ENCODE results near the gene B3GNT8.
"Not testable (repeated sequence)": the region's sequence is repeated elsewhere in the genome, so short reads cannot be mapped to it uniquely, and the experiment has no call there.

The B3GNT8 gene

DNA sequence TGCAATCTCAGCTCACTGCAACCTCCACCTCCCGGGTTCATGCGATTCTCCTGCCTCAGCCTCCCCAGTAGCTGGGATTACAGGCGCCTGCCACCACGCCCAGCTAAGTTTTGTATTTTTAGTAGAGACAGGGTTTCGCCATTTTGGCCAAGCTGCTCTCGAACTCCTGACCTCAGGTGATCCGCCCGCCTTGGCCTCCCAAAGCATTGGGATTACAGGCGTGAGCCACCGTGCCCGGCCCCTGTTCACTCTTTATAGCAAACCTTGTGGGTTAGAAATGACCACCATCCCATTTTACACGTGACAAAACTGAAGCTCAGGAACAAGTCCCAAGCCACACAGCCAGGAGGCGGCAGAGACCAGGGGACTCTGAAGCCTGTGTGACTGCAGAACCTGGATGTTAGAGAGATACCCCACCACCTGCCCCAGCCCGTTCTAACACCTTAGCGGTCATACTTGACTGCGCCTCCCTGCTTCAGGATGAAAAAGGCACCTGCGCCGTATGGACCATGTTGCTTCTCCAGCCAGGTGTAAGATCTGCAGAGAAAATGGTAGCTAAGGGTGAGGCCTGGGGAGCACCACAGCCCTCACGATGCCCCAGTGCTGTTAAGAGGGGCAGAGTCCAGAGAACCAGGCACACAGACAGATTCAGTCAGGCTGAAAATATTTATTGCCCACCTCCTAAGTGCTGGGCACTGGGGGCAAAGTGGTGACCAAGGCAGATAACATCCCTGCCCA is 8.9 kb upstream of the B3GNT8 start:
- no peak for FAIRE-seq

DNA sequence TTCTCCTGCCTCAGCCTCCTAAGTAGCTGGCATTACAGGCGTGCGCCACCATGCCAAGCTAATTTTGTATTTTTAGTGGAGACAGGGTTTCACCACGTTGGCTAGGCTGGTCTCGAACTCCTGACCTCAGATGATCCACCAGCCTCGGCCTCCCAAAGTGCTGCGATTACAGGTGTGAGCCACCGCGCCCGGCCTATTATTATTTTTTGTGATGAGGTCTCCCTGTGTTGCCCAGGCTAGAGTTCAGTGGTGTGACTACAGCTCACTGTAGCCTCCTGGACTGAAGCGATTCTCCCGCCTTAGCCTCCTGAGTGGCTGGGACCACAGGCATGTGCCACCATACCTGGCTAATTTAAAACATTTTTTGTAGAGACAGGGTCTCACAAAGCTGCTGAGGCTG is 8.2 kb upstream of the B3GNT8 start:
- not testable (repeated sequence) for FAIRE-seq

DNA sequence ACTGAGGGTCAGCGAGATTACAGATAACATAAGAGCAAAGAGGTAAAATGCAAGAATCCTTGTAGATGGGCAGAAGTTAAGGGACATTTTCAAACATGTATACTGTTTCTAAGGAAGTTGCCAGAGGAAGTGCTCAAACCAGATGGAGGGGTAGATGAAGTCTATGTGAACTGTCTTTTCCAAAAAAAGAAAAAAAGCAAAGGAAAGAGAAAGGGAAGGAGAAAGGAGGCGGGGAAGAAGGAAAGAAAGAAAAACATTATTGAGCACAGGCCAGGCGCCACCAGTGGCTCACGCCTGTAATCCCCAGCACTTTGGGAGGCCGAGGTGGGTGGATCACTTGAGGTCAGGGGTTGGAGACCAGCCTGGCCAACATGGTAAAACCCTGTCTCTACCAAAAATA is 7.3 kb upstream of the B3GNT8 start:
- FAIRE-seq: no peak

DNA sequence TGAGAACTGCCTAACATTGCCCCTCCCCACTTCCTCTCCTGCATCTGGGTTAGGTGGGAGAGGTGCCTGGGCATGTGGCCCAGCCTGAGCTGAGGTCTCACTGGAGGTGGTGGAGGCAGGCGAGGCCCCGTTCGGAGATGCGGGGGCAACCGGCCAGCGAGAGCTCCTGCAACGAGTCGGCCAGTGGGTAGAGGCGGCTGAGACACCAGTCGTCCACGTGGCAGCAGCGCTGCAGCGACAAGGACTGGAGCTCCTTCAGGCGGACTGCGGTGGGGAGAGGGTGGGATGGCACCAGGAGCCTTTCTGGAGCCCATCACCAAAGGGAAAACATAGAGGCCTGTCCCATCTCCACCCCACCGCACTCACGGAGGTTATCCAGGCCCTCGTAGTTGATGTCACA is 6.0 kb upstream of the B3GNT8 start:
- no peak for FAIRE-seq

DNA sequence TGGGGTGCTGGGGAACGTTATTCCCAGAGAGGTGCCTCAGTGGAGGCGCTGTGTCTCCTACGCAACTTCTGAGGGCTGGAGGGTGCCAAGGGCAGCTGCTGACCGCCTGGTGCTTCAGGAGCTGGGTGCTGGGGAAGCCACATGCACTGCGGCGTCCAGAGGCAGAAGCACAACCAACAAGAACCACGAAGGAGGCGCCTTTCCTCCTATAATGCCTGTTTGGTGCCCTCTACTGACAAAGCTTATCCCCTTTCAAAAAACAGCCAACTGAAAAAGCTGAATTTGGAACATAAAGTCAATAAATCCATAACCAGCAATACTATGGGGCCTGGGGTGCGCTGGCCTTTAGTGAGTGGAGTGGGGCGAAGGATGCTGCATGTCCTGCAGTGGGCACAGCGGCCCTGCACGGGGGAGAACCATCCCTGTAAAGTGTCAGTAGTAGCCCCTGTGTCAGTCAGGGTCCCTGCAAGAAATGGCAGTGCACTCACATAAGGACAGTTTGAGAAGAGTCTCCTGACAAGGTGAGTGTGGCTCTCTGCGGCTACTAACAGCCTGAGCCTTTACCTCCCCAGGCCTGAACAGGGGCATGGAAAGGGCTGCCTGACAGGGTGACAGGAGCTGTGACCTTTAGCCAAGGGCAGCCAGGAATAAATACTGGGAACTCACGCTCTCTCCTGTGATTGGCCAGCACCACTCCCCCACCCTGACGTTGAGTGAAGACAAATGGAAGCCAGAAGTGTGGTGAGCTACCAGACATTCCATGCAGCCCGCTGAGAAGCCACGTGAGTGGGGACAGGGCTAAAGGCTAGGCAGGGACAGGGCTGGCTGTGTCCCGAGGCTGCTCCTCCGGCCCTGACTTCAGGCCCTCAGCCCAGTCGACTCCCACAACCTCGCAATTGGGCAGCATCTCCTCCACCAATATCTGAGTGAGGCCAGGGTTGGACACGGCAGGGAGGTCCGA is 4.5 kb upstream of the B3GNT8 start:
- no peak for FAIRE-seq

DNA sequence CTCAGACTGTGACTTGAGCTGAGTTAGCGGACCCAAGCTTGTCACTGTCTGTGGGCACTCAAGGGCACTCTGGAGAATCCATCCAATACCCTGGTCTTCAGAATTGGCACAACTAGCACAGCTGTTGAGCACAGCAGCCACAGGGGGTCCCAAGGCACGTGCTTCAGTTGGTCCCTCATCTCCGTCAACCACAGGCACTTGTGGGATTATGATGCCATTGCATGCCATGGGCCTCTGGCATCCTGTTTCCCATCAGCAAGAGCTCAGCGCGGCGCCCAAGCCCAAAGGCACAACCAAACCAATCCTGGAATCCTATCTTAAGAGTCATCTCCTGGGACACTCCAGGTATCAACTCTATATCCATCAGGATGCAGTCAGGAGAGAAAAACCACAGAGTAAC is 3.7 kb upstream of the B3GNT8 start:
- FAIRE-seq: no peak

DNA sequence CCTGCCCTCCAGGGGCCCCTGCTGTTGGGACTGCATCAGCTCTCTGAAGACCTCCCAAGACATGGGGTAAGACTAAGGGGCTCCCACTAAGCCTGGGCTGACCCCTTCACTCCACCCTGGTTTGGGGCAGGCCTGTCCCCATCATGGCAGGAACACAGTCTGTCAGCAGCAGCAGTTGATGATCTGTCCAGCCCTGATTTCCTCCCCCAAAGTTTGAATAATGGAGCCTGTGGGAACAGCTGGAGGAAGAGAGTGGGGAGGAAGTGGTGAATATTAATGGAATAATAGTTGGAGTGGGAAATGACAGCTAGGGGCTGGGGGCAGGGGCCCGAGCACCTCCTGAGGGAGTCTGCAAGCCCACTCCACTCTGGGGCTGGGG is 1.3 kb upstream of the B3GNT8 start:
- FAIRE-seq: no peak

DNA sequence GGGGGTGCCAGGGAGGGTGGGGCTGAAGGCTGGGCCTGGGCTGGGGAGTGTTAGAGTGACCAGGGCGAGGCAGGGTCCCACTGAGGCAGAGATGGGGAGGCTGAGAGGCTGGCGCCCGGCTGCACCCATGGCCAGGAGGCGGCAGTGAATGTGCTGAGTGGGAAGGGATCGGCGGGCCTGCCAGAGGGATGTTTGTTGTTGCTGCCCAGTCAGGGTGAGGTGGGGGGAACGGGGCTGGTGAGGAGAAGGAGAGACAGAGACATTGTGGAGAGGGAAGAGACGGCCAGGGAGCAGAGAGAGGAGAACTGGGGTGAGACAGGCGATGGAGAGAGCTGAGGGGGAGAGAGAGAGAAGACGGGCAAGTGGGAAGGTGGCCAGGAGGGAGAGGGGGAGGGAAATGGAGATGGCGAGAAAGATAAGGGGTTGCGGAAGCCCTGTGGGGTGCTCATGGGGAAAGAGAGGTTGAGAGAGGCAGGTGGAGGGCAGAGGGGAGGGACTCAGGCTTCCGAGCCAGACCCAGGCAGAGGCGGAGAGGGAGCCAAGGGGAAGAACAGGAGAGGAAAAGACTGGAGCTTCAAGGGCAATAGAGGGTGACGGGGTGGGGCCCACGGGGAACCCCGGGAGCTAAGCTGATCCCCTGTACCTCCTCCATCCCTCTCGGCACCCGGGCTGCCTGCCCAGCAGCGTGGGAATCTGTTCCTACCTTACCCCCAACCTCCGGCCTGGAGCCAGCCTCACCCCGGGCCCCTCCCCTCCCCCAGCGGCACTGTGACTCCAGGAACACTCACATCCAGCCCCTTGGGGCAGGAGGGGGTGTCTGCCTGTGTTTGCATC is 690 bp upstream of the B3GNT8 start:
- FAIRE-seq: no peak

DNA sequence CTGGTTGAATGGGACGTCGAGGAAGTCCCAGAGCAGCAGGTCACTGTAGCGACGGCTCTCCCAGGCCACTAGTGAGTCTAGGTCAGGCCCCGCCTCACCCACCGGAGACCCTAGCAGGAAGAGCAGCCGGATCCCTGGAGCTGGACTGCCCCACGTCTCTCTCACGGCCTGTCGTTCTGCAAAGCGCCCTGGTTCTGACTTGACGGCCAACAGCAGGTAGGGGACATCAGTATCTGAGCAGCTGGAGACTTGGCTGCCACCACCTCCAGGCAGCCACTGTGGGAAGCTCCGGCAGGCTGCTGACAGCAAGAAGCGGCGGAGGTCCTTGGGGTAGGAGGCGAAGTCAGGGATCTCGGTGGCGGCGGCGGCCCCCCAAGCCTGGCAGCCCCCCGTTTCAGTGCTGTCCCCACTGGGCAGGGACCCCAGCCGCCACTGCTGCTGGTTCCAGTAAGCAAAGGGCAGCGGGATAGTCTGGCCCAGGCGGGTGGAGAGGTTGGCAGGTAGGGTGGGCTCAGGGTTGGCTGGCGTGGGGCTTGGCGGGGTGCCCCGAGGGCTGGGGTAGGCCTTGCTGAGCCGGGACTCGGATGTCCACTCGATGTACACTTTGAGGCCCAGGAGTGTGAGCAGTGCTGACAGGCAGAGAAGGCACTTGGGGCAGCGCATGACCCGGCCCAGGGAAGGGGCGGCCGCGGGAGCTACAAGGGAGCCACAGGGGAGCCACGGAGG is 895 bp downstream of the B3GNT8 start:
- no peak for FAIRE-seq

DNA sequence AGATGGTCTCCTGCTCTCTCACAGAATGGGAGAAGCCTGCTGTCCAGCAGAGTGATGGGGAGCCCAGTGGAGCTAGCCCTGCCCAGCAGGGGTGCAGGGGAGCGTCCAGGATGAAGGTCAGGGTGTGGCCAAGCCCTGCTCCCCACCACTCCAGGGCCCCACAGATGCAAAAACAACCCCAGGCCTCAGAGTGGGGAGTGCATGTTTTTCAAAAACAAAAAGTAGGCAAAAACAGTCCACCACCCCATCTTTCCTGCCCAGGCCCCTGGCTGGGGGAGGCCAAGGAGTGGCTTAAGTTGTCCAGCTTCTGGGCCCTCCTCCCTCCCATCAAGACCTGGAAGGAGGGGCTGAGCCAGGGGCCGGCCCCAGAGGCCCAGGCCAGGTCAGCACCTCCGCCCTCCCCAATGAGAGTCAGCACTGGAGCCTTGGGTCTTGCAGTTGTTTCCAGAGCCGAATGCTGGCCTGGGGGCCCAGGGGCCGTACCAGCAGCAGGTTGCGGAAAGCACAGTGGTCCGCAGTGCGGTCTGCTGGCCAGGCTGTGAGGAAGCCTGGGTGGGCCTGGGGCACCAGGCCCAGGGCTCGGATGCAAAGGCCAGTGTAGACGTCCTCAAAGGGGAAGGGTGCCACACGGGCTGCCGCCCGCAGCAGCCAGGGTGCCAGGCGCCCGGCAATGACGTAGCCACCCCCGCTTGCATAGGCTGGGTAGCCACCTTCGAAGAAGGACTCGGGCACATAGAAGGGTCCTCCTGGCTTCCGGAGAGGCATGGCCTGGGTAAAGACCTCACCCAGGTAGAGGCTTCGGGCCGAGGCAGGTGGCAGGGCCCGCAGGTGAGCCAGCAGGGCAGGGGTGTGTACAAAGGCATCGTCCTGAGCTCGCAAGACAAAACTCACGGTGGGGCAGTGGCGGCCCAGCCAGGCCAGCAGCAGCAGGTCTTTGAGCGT is 1.7 kb downstream of the B3GNT8 start:
- no peak for FAIRE-seq

DNA sequence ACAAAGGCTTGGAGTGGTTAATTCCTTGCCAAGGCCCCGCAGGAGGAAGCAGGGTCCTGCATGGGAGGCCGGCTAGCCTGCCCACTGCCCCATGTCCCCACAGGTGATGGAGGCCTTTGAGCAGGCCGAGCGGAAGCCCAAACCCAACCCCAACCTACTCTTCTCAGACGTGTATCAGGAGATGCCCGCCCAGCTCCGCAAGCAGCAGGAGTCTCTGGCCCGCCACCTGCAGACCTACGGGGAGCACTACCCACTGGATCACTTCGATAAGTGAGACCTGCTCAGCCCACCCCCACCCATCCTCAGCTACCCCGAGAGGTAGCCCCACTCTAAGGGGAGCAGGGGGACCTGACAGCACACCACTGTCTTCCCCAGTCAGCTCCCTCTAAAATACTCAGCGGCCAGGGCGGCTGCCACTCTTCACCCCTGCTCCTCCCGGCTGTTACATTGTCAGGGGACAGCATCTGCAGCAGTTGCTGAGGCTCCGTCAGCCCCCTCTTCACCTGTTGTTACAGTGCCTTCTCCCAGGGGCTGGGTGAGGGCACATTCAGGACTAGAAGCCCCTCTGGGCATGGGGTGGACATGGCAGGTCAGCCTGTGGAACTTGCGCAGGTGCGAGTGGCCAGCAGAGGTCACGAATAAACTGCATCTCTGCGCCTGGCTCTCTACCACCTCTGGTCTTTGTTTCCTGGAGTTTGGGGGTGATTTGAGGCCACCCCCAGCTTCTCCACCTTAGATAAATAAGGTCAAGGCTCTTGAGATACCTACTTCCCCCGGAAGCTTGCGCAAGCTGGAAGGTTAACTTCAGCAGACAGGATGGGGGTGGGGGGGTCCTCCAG is 2.6 kb downstream of the B3GNT8 start:
- FAIRE-seq: no peak

DNA sequence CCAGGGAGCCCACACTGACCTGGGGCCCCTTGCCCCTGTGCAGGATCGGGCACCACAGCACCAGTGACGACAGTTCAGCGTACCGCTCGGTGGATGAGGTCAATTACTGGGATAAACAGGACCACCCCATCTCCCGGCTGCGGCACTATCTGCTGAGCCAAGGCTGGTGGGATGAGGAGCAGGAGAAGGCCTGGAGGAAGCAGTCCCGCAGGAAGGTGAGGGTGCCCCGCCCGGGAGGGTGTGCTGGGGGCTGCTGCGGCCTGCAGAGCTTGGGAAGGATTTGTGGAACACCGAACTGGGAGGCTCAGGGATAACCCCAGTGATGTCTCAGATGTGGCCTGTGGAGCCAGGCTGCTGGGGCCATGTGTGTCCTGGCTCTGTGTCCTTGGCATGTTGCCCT is 4.2 kb downstream of the B3GNT8 start:
- FAIRE-seq: no peak

DNA sequence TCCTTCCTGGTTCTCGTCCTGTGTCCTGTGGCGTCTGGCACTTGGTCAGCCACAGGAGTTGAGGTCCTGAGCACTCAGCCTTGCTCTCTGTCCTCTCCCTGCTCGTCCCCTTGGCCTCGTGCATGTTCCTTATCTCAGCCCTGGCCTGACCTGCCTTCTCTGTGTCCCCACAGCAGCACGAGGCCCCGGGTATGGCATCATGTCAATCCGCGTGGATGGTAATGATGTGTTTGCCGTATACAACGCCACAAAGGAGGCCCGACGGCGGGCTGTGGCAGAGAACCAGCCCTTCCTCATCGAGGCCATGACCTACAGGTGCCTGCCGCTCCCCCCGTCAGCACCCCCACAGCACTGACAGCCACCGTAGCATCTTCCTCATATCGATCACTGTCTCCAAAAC is 4.7 kb downstream of the B3GNT8 start:
- no peak for FAIRE-seq

DNA sequence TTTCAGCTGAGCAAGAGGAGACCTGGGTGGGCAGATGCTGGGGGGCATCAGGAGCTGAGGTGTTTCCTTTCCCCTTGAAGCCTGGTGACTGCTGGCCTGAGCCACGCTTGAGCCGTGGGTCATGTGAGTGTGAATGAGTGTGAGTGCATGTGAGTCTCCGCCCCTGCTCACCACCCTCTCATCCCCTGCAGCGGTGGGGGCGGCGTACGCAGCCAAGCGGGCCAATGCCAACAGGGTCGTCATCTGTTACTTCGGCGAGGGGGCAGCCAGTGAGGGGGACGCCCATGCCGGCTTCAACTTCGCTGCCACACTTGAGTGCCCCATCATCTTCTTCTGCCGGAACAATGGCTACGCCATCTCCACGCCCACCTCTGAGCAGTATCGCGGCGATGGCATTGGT is 5.2 kb downstream of the B3GNT8 start:
- FAIRE-seq: no peak

DNA sequence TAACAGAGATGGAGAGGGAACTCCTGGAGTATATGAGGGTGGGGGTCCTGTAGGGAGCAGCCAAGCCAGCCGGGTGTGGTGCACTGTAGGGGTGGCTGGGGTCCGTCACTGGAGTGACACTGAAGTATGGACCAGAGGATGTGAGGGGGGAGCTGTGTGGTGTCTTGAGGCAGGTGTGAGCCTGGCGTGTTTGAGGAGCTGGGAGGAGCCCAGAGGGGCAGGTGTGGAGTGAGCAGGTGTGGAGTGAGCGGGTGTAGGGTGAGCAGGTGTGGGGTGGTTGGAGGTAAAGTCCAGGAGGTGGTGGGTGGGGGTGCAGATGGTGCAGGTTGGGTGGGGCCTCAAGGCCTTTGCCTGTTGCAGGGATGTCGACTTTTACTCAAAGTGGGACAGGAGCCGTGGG is 5.9 kb downstream of the B3GNT8 start:
- no peak for FAIRE-seq

DNA sequence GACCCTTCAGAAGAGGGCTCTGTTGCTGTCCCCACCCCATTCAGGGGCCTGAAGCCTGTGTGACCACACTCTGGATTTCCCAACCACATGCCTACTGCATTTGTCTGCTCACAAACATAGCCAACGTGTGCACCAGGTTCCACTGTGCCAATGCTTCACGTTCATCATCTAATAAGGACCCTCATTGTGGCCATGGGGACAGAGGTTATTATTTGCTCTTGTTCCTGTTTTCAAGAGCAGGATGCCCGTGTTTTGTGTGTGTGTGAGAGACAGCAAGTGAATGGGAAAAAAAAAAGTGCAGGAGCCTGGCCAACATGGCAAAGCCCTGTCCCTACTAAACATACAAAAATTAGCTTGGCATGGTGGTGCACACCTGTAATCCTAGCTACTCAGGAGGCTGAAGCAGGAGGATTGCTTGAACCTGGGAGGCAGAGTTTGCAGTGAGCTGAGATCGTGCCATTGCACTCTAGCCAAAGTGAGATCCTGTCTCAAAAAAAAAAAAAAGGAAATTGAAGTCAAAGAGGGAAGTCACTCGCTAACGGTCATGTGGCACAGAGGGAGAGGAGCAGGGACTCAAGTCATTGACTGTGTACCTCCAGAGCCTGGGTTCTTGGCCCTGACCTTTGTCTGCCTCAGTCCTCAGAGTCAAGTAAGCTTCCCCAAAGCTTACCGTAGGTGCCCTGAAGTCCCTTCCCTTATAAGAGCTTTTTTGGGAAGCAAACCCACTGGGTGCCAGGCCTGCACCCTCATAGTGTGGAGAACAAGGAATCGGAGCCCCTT is 6.9 kb downstream of the B3GNT8 start:
- FAIRE-seq: no peak

DNA sequence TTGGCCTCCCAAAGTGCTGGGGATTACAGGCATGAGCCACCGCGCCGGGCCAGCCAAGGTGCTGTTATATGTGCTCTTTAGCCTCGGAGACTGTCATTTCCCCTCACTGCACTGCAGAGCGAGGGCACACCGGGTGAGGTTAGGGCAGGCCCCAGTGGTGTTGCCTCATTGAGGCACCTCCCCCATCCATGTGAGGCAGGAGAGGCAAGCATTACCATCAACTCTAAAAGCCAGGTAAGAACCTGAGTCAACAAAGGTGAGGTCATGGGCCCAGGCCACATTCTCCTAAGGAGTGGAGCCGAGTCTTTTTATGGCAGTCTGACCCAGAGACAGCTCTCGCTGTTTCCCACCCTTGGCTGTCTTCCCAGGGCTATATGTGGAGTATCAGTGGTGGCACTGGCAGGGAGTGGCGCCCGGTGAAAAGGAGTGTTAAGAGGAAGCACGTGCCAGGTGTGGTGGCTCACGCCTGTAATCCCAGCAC is 10.9 kb downstream of the B3GNT8 start:
- no peak for FAIRE-seq

DNA sequence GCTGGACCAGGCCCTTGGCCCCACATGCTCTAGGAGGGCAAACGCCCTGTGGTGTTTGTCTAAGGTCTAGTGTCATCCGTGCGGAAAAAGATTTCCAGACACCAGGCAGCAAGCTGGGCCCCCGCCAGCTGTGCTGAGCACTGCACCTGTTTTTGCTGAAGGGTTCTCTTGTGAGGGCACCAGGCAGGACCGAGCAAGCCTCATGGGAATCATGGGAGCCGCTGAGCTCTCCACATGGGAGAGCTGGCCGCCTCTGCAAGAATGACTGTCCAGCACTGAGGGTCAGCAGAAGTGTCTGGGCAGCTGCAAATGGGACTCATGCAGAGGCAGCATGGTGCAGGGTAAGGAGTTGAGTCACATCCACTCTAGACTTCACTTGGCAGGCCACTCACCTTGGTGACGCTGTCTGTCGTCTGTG is 12.0 kb downstream of the B3GNT8 start:
- FAIRE-seq: no peak

DNA sequence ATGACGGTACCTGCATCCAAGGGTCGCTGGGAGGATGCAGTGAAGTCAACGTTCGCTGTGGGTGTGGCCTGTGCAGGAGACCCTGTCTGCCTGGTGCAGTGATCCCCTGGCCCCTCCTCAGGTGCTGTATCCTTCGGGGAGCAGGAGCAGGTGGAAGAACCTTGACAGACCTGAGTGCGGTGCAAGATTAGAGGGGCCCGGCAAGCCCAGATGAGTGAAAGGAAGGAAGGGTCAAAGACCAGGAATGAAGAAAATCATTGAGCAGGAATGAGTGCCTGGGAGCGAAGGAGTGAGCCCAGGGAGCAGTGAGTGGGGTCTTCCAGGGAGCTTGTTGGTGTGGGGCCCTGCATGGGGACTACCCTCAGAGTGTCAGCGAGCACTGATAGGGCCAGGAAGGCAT is 12.7 kb downstream of the B3GNT8 start:
- no peak for FAIRE-seq

DNA sequence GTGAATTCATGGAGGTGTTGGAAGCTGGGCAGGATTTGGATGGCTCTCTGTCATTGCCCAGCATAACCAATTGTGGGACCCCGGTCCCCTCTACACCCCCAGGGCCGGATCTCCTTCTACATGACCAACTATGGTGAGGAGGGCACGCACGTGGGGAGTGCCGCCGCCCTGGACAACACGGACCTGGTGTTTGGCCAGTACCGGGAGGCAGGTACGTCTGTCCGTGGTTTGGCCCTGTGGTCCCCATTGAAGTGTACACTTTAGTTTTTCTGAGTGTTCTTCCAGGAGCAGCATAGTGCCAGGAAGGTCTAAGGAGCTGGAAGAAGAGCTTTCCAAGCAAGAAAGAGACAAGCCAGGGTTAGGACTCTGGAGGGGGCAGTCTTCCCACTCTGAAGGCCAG is 13.2 kb downstream of the B3GNT8 start:
- FAIRE-seq: no peak

Data from TTC549 (cell line).